ENCODE data around the gene BDH2.

- TF ChIP-seq CTCF (IDR thresholded peaks at IDR 0.05; ENCODE audit: poor library complexity, severe bottlenecking) (no peak), EZH2 (IDR thresholded peaks at IDR 0.05; ENCODE audit: borderline replicate concordance, insufficient read depth, low read length, poor library complexity, severe bottlenecking) (no peak)
Observed at GRCh38 chr4:103074744-103075434, 24.7 kb downstream of the BDH2 start.
